GF-D8 (cell line): ENCODE data around the gene S100A4.

Source experiments
- DNase-seq: peaks from one replicate; lab custom pipeline; 2025; lab: John Stamatoyannopoulos, UW

S100A4 gene

GRCh38 chr1:153507926-153508583, 37.6 kb downstream of the S100A4 start:
- no peak for DNase-seq

GRCh38 chr1:153506831-153507413, 38.7 kb downstream of the S100A4 start:
- DNase-seq, result no peak

DNA sequence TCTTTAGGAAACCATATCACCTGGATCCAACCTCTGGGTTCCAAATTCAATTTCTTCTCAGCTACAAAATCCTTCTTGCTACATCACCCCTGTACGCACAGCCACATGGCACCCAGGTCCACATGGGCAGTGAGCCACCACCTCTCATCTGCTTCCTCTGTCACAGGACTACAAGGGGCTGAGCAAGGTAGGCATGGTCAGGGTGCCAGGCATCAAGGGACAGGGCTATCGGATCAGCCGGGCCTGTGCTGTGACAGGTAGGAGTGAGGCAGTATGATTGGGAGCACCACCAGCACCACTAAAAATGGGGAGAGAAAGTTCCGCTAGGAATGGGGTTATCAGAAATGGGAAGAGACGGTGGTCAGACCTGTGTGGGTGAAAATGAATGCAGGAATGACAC, 39.2 kb downstream of the S100A4 start:
- DNase-seq, result no peak

GRCh38 chr1:153505576-153505975, 40.0 kb downstream of the S100A4 start:
- DNase-seq, result no peak

- DNase-seq, result no peak
These were observed 41.8 kb downstream of the S100A4 start for GRCh38 chr1:153503766-153504165.

DNA sequence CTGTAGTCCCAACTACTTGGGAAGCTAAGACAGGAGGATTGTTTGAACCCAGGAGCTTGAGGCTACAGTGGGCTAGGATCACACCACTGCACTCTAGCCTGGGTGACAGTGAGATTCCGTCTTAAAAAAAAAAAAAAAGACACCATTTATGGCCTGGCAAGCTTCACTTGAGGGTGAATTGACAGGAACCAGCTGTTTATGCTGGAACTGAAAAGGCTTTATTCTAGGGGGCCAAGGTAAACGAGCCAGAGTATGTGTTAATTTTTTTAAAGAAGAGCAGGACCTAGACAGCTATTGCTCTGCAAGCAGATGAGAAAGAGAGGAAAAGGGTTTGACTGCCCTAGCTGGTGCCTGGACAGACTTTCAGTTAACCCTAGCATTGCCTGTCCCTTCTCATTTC, 46.9 kb downstream of the S100A4 start:
- DNase-seq, result no peak

- DNase-seq, result no peak
These were observed 50.1 kb downstream of the S100A4 start for GRCh38 chr1:153495536-153495935.

- DNase-seq, result no peak
These were observed 50.5 kb downstream of the S100A4 start for GRCh38 chr1:153494976-153495535.
